BJ (cell line): ENCODE measurements around the gene MYH11. TPM values are rescaled to one million over a fixed set of nuclear protein-coding genes. Genes with fewer than 3 reads are reported as not detected.

Source experiments
- CTCF ChIA-PET: fragments of 350-600 bp; formaldehyde crosslinking; extraction: SDS; loops from one replicate; lab custom pipeline; 2021; ENCODE audit warnings: antibody characterized with exemption, inconsistent platforms; lab: Yijun Ruan, JAX
- POLR2A ChIA-PET: fragments of 300-600 bp; sonication (Branson Sonifier 250); formaldehyde crosslinking; extraction: SDS; loops from one replicate; lab custom pipeline; 2021; ENCODE audit warnings: antibody characterized with exemption; lab: Charles Lee
- DNase-seq: peaks from one replicate; pipeline ENCODE4 v3.0.0-alpha.2; 2011; ENCODE audit warnings: low read depth
- H3K27me3 ChIP-seq: 2 replicates; pipeline ENCODE4 v1.6.0; 2011; ENCODE audit warnings: low read length; ENCODE audit not compliant: control insufficient read depth, insufficient read depth
- H3K36me3 ChIP-seq: 2 replicates; pipeline ENCODE4 v1.5.1; 2011; ENCODE audit warnings: low read length; ENCODE audit not compliant: control insufficient read depth, insufficient read depth
- H3K4me3 ChIP-seq: 2 replicates; pipeline ENCODE4 v1.5.1; 2011; ENCODE audit warnings: low read depth, mild to moderate bottlenecking, control low read depth, low read length
- polyA plus RNA-seq: library from polyadenylated mRNA; depleted of rRNA; stranded (reverse); fragments of >200 nt; gene quantifications from 2 replicates; pipeline ENCODE4 v1.2.3, GENCODE V29; 2011
- TF ChIP-seq, protein P1 (sequence below): IDR thresholded peaks from 2 replicates; pipeline ENCODE4 v1.5.1; 2011; ENCODE audit warnings: low read depth, mild to moderate bottlenecking, control low read depth, inconsistent platforms, low read length, moderate library complexity; ENCODE audit not compliant: insufficient read depth

Gene MYH11
- polyA plus RNA-seq, 1 experiment: 0.27 TPM

GRCh38 chr16:15837761-15838160 is 19.1 kb downstream of the MYH11 start:
- POLR2A ChIA-PET: no interaction called here
- TF ChIP-seq, protein P1, sequence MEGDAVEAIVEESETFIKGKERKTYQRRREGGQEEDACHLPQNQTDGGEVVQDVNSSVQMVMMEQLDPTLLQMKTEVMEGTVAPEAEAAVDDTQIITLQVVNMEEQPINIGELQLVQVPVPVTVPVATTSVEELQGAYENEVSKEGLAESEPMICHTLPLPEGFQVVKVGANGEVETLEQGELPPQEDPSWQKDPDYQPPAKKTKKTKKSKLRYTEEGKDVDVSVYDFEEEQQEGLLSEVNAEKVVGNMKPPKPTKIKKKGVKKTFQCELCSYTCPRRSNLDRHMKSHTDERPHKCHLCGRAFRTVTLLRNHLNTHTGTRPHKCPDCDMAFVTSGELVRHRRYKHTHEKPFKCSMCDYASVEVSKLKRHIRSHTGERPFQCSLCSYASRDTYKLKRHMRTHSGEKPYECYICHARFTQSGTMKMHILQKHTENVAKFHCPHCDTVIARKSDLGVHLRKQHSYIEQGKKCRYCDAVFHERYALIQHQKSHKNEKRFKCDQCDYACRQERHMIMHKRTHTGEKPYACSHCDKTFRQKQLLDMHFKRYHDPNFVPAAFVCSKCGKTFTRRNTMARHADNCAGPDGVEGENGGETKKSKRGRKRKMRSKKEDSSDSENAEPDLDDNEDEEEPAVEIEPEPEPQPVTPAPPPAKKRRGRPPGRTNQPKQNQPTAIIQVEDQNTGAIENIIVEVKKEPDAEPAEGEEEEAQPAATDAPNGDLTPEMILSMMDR: no peak
- H3K36me3 ChIP-seq: no peaks in the 10 kb centered on the region
- CTCF ChIA-PET: interaction anchor here (1.0 kb wide), 1 partner anchor 16 kb away, joined by 3 read pairs; no protein-coding TSS in a partner anchor
- H3K4me3 ChIP-seq: no peak overlapping the region
- no peaks in the 10 kb centered on the region for H3K27me3 ChIP-seq
- no peak for DNase-seq

- CTCF ChIA-PET: interaction anchor here (1.0 kb wide), 1 partner anchor 16 kb away, joined by 3 read pairs; no protein-coding TSS in a partner anchor
- Histone ChIP-seq H3K4me3 (no peak overlapping the region), H3K36me3 (no peaks in the 10 kb centered on the region), H3K27me3 (peaks cover 1% of the 10 kb centered on the region; the same call in 1 of the 2 replicates)
- POLR2A ChIA-PET: no interaction called here
- no peak for DNase-seq
- TF ChIP-seq, protein P1: no peak
Measured at GRCh38 chr16:15836965-15837611, 19.7 kb downstream of the MYH11 start.

DNA sequence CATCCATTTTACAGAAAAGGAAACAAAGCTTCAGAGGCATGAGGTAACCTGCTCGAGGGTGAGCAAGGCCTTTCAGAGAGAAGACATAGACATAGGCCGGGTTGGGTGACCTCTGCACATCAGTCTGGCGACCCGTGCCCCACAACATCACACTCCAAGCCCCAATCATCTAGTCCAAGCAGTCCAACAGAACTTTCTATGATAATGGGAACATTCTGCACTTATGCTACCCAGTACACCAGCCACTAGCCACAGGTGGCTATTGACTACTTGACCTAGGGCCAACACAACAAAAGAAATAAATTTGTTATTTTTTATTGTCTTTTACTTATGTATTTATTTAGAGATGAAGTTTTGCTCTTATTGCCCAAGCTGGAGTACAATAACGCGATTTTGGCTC is 20.8 kb downstream of the MYH11 start:
- POLR2A ChIA-PET: no interaction called here
- H3K4me3 ChIP-seq: no peak overlapping the region
- TF ChIP-seq, protein P1: no peak
- no peaks in the 10 kb centered on the region for H3K36me3 ChIP-seq
- DNase-seq: no peak
- H3K27me3 ChIP-seq: peaks cover 1% of the 10 kb centered on the region; the same call in 1 of the 2 replicates
- CTCF ChIA-PET: interaction anchor here (0.7 kb wide), 1 partner anchor 14 kb away, joined by 3 read pairs; no protein-coding TSS in a partner anchor

GRCh38 chr16:15835136-15835878 is 21.5 kb downstream of the MYH11 start:
- Histone ChIP-seq H3K27me3 (peaks cover 1% of the 10 kb centered on the region; the same call in 1 of the 2 replicates), H3K4me3 (no peak overlapping the region), H3K36me3 (no peaks in the 10 kb centered on the region)
- TF ChIP-seq, protein P1: no peak
- CTCF ChIA-PET: no interaction called here
- DNase-seq: no peak
- POLR2A ChIA-PET: no interaction called here

- CTCF ChIA-PET: no interaction called here
- Histone ChIP-seq H3K4me3 (no peak overlapping the region), H3K27me3 (peaks cover 1% of the 10 kb centered on the region; the same call in 1 of the 2 replicates), H3K36me3 (no peaks in the 10 kb centered on the region)
- DNase-seq: no peak
- TF ChIP-seq, protein P1: no peak
- POLR2A ChIA-PET: no interaction called here
Measured at GRCh38 chr16:15834502-15834901, 22.3 kb downstream of the MYH11 start.
